Esophagus (tissue), 2 donors: ENCODE results near the gene CELF1. TPM values are rescaled to one million over a fixed set of nuclear protein-coding genes. Genes with fewer than 3 reads are reported as not detected.

Experiments used
- H3K27ac ChIP-seq, 2 donors: one replicate each; pipeline ENCODE4 v1.5.1; 2013; ENCODE audit warnings: low read depth in 2 of 2, mild to moderate bottlenecking in 2 of 2, inconsistent platforms in 1 of 2, low read length in 1 of 2, moderate library complexity in 1 of 2
- H3K27me3 ChIP-seq, 2 donors: one replicate each; pipeline ENCODE4 v1.6.1; 2013; ENCODE audit warnings: low read length in 2 of 2, control low read depth in 1 of 2, mild to moderate bottlenecking in 1 of 2; ENCODE audit not compliant: insufficient read depth in 2 of 2, control insufficient read depth in 1 of 2
- H3K36me3 ChIP-seq, 2 donors: one replicate each; pipeline ENCODE4 v1.6.1; 2013; ENCODE audit warnings: low read length in 1 of 2; ENCODE audit not compliant: control insufficient read depth in 2 of 2, insufficient read depth in 2 of 2
- H3K4me1 ChIP-seq, 2 donors: one replicate each; pipeline ENCODE4 v1.6.1; 2013; ENCODE audit warnings: low read length in 1 of 2; ENCODE audit not compliant: control insufficient read depth in 2 of 2, insufficient read depth in 2 of 2
- H3K4me3 ChIP-seq, 2 donors: one replicate each; pipeline ENCODE4 v1.5.1; 2013; ENCODE audit warnings: low read length in 2 of 2, mild to moderate bottlenecking in 2 of 2, low read depth in 1 of 2, moderate library complexity in 1 of 2
- H3K9me3 ChIP-seq, 2 donors: one replicate each; pipeline ENCODE4 v1.6.1; 2013; ENCODE audit warnings: mild to moderate bottlenecking in 2 of 2, low read depth in 1 of 2, low read length in 1 of 2, moderate library complexity in 1 of 2; ENCODE audit not compliant: control insufficient read depth in 2 of 2, insufficient read depth in 1 of 2
- WGBS, 2 donors: extraction: QIAGEN DNeasy Blood & Tissue Kit; methylation state at CpG; one replicate each; pipeline ENCODE4 v1.1.7; 2013; 5-methylcytosine and 5-hydroxymethylcytosine counted together
- polyA plus RNA-seq, 2 donors: library from polyadenylated mRNA; stranded (reverse); fragments of 200-250 nt; gene quantifications; one replicate each; pipeline ENCODE4 v1.2.3, GENCODE V29; 2013
- donor health status: healthy with polysubstance abuse.
- donor health status: Bipolar disorder and iron deficiency.

CELF1 gene
- polyA plus RNA-seq, 2 donors: 18.7 to 24.7 TPM

- Histone ChIP-seq H3K4me3 (no peak within 1 kb of the TSS), H3K4me1 (peaks cover 0 to 4% of the 10 kb centered on the region in 2 donors), H3K27me3 (no peaks in the 10 kb centered on the region), H3K9me3 (no peaks in the 10 kb centered on the region), H3K27ac (no peak within 1 kb of the TSS), H3K36me3 (no peaks in the 10 kb centered on the region)
- 75 to 81% methylated on average over 32 of the region's 32 CpGs for WGBS, 2 donors
Measured at GRCh38 chr11:47448566-47449427, 104.1 kb downstream of the CELF1 start, which contains the start of gene RAPSN. TSS of gene RAPSN (minus strand) at chr11:47449136. CDS start at chr11:47448964, 172 bp downstream.

GRCh38 chr11:47447906-47448305 is 105.0 kb downstream of the CELF1 start:
- H3K27me3 ChIP-seq: no peaks in the 10 kb centered on the region
- peaks cover 0 to 4% of the 10 kb centered on the region in 2 donors for H3K4me1 ChIP-seq
- H3K36me3 ChIP-seq: no peaks in the 10 kb centered on the region
- no peak overlapping the region for H3K4me3 ChIP-seq
- no peak overlapping the region for H3K27ac ChIP-seq
- WGBS, 2 donors: 89 to 91% methylated on average over 12 of the region's 12 CpGs
- no peaks in the 10 kb centered on the region for H3K9me3 ChIP-seq

DNA sequence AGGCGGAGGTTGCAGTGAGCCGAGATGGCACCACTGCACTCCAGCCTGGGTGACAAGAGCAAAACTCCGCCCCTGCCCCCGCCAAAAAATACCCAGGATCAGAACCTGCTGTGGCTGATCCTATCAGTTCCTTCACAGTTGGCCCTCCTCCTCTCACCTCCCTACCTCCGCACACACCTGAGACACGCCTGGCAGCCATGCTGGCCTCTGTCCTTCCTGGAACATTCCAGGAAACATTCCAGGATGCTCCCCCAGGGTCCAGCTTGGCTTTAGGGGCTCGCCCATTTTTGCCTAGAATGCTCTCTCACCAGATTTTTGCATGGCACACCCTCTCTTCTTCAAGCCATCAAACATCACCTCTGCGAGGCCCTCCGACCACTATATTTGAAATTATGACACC is 106.1 kb downstream of the CELF1 start:
- Histone ChIP-seq H3K9me3 (no peaks in the 10 kb centered on the region), H3K27ac (no peak overlapping the region), H3K27me3 (no peaks in the 10 kb centered on the region), H3K4me3 (no peak overlapping the region), H3K36me3 (no peaks in the 10 kb centered on the region), H3K4me1 (peaks cover 0 to 4% of the 10 kb centered on the region in 2 donors)
- WGBS, 2 donors: 87 to 90% methylated on average over 9 of the region's 9 CpGs

DNA sequence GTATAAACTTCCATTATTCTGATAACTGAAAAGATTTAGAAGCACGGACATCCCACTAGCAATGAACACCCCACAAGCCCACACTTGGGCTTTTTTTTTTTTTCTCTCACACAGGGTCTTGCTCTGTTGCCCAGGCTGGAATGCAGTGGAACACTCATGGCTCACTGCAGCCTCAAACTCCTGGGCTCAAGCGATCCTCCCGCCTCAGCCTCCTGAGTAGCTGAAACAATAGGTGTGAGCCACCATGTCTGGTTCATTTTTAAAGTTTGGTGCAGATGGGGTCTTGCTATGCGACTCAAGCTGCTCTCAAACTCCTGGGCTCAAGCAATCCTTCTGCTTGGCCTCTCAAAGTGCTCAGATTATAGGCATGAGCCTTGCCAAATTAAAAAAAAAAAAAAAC is 107.1 kb downstream of the CELF1 start:
- Histone ChIP-seq H3K27ac (no peak overlapping the region), H3K36me3 (no peaks in the 10 kb centered on the region), H3K27me3 (no peaks in the 10 kb centered on the region), H3K4me3 (no peak overlapping the region), H3K9me3 (no peaks in the 10 kb centered on the region), H3K4me1 (peaks cover 0 to 4% of the 10 kb centered on the region in 2 donors)
- 92 to 94% methylated on average over 4 of the region's 4 CpGs for WGBS, 2 donors

DNA sequence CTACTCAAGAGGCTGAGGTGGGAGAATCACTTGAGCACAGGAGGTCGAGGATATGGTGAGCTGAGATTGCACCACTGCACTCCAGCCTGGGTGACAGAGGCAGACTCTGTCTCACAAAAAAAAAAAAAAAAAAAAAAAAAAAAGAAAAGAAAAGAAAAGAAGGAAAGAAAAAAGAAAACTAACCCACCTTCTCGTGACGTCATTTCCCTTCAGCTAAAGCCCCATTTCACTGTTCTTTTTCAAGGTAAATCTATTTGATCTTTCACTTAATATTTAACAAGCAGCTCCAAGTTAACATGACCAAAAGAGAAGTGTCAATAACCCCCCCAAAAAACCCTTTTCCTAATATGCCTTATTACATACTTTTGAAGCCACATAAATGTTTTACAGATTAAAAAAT is 109.1 kb downstream of the CELF1 start:
- no peaks in the 10 kb centered on the region for H3K36me3 ChIP-seq
- H3K9me3 ChIP-seq: no peaks in the 10 kb centered on the region
- H3K27me3 ChIP-seq: no peaks in the 10 kb centered on the region
- WGBS, 2 donors: 81 to 84% methylated on average over 3 of the region's 3 CpGs
- no peak overlapping the region for H3K4me3 ChIP-seq
- no peaks in the 10 kb centered on the region for H3K4me1 ChIP-seq
- H3K27ac ChIP-seq: no peak overlapping the region

GRCh38 chr11:47443028-47443700 is 109.8 kb downstream of the CELF1 start:
- H3K27ac ChIP-seq: no peak overlapping the region
- no peaks in the 10 kb centered on the region for H3K4me1 ChIP-seq
- no peaks in the 10 kb centered on the region for H3K27me3 ChIP-seq
- WGBS, 2 donors: 80 to 84% methylated on average over 12 of the region's 12 CpGs
- no peak overlapping the region for H3K4me3 ChIP-seq
- H3K36me3 ChIP-seq: no peaks in the 10 kb centered on the region
- no peaks in the 10 kb centered on the region for H3K9me3 ChIP-seq

- Histone ChIP-seq H3K4me3 (no peak overlapping the region), H3K36me3 (no peaks in the 10 kb centered on the region), H3K27ac (no peak overlapping the region), H3K4me1 (no peaks in the 10 kb centered on the region), H3K9me3 (no peaks in the 10 kb centered on the region), H3K27me3 (no peaks in the 10 kb centered on the region)
- 89 to 90% methylated on average over 8 of the region's 8 CpGs for WGBS, 2 donors
Measured at GRCh38 chr11:47442514-47442913, 110.4 kb downstream of the CELF1 start.

GRCh38 chr11:47441421-47441820 is 111.5 kb downstream of the CELF1 start:
- Histone ChIP-seq H3K27ac (no peak overlapping the region), H3K36me3 (no peaks in the 10 kb centered on the region), H3K4me1 (no peaks in the 10 kb centered on the region), H3K9me3 (no peaks in the 10 kb centered on the region), H3K4me3 (no peak overlapping the region), H3K27me3 (no peaks in the 10 kb centered on the region)
- 82 to 83% methylated on average over 12 of the region's 12 CpGs for whole genome bisulfite sequencing, 2 donors

GRCh38 chr11:47440054-47440476 is 112.9 kb downstream of the CELF1 start:
- no peaks in the 10 kb centered on the region for H3K4me1 ChIP-seq
- no peaks in the 10 kb centered on the region for H3K36me3 ChIP-seq
- 83 to 93% methylated on average over 2 of the region's 2 CpGs for WGBS, 2 donors
- H3K27me3 ChIP-seq: no peaks in the 10 kb centered on the region
- no peaks in the 10 kb centered on the region for H3K9me3 ChIP-seq
- no peak overlapping the region for H3K27ac ChIP-seq
- H3K4me3 ChIP-seq: no peak overlapping the region
